A549 (cell line): ENCODE measurements around the gene JAZF1.

Experiments
- CBX8 ChIP-seq: fragments of 200-600 bp; sonication (generic); IDR thresholded peaks from 2 replicates; pipeline ENCODE4 v1.6.1; 2016
- CHD2 ChIP-seq: fragments of 150-350 bp; IDR thresholded peaks from 2 replicates; pipeline ENCODE4 v1.6.1; 2014; ENCODE audit warnings: low read length; ENCODE audit not compliant: partially characterized antibody
- CHD4 ChIP-seq: fragments of 200-600 bp; sonication (generic); IDR thresholded peaks from 2 replicates; pipeline ENCODE4 v1.6.1; 2016; ENCODE audit warnings: antibody characterized with exemption, mild to moderate bottlenecking, borderline replicate concordance
- CTCF ChIP-seq: fragments of >200 bp; sonication (Bioruptor Twin); formaldehyde crosslinking; IDR thresholded peaks from 3 replicates; pipeline ENCODE4 v1.5.1; 2016
- EP300 ChIP-seq, 2 experiments: fragments of >200 bp; sonication (Bioruptor Twin); formaldehyde crosslinking; IDR thresholded peaks; 2 replicates in 1 of 2; 3 replicates in 1 of 2; pipeline ENCODE4 v1.6.1; 2016 to 2017
- POLR2A ChIP-seq: IDR thresholded peaks from 2 replicates; pipeline ENCODE4 v1.6.1; 2012; ENCODE audit warnings: mild to moderate bottlenecking, low read length
- REST ChIP-seq: fragments of 200-600 bp; sonication (generic); IDR thresholded peaks from 2 replicates; pipeline ENCODE4 v1.6.1; 2016; ENCODE audit warnings: antibody characterized with exemption, mild to moderate bottlenecking, moderate library complexity
- RNF2 ChIP-seq: fragments of 200-600 bp; sonication (generic); IDR thresholded peaks from 2 replicates; pipeline ENCODE4 v1.6.1; 2016; ENCODE audit warnings: low read depth, mild to moderate bottlenecking, antibody characterized with exemption, moderate library complexity, borderline replicate concordance
- TF ChIP-seq, protein P1 (sequence below): IDR thresholded peaks from 2 replicates; pipeline ENCODE4 v1.6.1; 2012
- TF ChIP-seq, protein P2 (sequence below): fragments of 450-650 bp; IDR thresholded peaks from 2 replicates; pipeline ENCODE4 v1.6.1; 2014; ENCODE audit warnings: antibody characterized with exemption

- TF ChIP-seq POLR2A (no peak), CHD2 (no peak), CTCF (no peak), CHD4 (no peak), REST (no peak), RNF2 (no peak), CBX8 (no peak), EP300 (IDR thresholded peaks at IDR 0.05) (no peak)
- TF ChIP-seq, protein P1, sequence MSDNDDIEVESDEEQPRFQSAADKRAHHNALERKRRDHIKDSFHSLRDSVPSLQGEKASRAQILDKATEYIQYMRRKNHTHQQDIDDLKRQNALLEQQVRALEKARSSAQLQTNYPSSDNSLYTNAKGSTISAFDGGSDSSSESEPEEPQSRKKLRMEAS: no peak
- TF ChIP-seq, protein P2, sequence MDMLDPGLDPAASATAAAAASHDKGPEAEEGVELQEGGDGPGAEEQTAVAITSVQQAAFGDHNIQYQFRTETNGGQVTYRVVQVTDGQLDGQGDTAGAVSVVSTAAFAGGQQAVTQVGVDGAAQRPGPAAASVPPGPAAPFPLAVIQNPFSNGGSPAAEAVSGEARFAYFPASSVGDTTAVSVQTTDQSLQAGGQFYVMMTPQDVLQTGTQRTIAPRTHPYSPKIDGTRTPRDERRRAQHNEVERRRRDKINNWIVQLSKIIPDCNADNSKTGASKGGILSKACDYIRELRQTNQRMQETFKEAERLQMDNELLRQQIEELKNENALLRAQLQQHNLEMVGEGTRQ: no peak
These were observed 239.1 kb downstream of the JAZF1 start for GRCh38 chr7:27941522-27941921.
